ENCODE data around the gene RAD23A. TPM values are rescaled to one million over a fixed set of nuclear protein-coding genes. Genes with fewer than 3 reads are reported as not detected.
"Not testable (repeated sequence)": the region's sequence is repeated elsewhere in the genome, so short reads cannot be mapped to it uniquely, and the experiment has no call there.

Gene RAD23A
- total and polyA plus RNA-seq, 4 donors, result 79.7 to 186 (median 117) TPM

GRCh38 chr19:12974301-12975220 lies 28.9 kb downstream of the RAD23A start:
- no peak overlapping the region for H3K4me3 ChIP-seq
- no peaks in the 10 kb centered on the region for H3K36me3 ChIP-seq (ENCODE audit: control insufficient read depth in 4 of 4, insufficient read depth in 4 of 4, low read length in 4 of 4)
- no peak overlapping the region for H3K27ac ChIP-seq (ENCODE audit: low read depth in 1 of 2, low read length in 1 of 2)
- no peak overlapping the region for H3K9ac ChIP-seq (ENCODE audit: insufficient read depth in 1 of 2, low read length in 2 of 2)
- ATAC-seq (ENCODE audit: insufficient read depth, low FRiP score), result no peak
- no peaks in the 10 kb centered on the region for H3K9me3 ChIP-seq (ENCODE audit: control insufficient read depth in 4 of 4, insufficient read depth in 3 of 4, low read length in 3 of 4)
- no peak for TF ChIP-seq CTCF (IDR thresholded peaks at IDR 0.05; ENCODE audit: control extremely low read depth, extremely low read depth)
- no peak for DNase-seq
- WGBS, 2 donors, result 63 to 70% methylated on average over 18 to 19 of the region's 19 CpGs
- peaks cover 0 to 2% (median 0%) of the 10 kb centered on the region in 5 donors for H3K4me1 ChIP-seq (ENCODE audit: control insufficient read depth in 5 of 5, insufficient read depth in 5 of 5, low read length in 5 of 5)
- H3K27me3 ChIP-seq (ENCODE audit: control insufficient read depth in 3 of 3, insufficient read depth in 3 of 3, low read length in 2 of 3), result no peaks in the 10 kb centered on the region

GRCh38 chr19:12975221-12975741 lies 29.6 kb downstream of the RAD23A start:
- H3K27me3 ChIP-seq (ENCODE audit: control insufficient read depth in 3 of 3, insufficient read depth in 3 of 3, low read length in 2 of 3), result no peaks in the 10 kb centered on the region
- WGBS, 2 donors, result 76 to 77% methylated on average over 17 of the region's 17 CpGs
- DNase-seq, result no peak
- no peak overlapping the region for H3K4me3 ChIP-seq
- no peak for TF ChIP-seq CTCF (IDR thresholded peaks at IDR 0.05; ENCODE audit: control extremely low read depth, extremely low read depth)
- H3K4me1 ChIP-seq (ENCODE audit: control insufficient read depth in 5 of 5, insufficient read depth in 5 of 5, low read length in 5 of 5), result no peaks in the 10 kb centered on the region
- no peaks in the 10 kb centered on the region for H3K9me3 ChIP-seq (ENCODE audit: control insufficient read depth in 4 of 4, insufficient read depth in 3 of 4, low read length in 3 of 4)
- no peak for ATAC-seq (ENCODE audit: insufficient read depth, low FRiP score)
- no peak overlapping the region for H3K27ac ChIP-seq (ENCODE audit: low read depth in 1 of 2, low read length in 1 of 2)
- no peak overlapping the region for H3K9ac ChIP-seq (ENCODE audit: insufficient read depth in 1 of 2, low read length in 2 of 2)
- no peaks in the 10 kb centered on the region for H3K36me3 ChIP-seq (ENCODE audit: control insufficient read depth in 4 of 4, insufficient read depth in 4 of 4, low read length in 4 of 4)

GRCh38 chr19:12976109-12976508 lies 30.4 kb downstream of the RAD23A start:
- H3K4me1 ChIP-seq (ENCODE audit: control insufficient read depth in 5 of 5, insufficient read depth in 5 of 5, low read length in 5 of 5); H3K36me3 ChIP-seq (ENCODE audit: control insufficient read depth in 4 of 4, insufficient read depth in 4 of 4, low read length in 4 of 4); H3K4me3 ChIP-seq; H3K9ac ChIP-seq (ENCODE audit: insufficient read depth in 1 of 2, low read length in 2 of 2); H3K27me3 ChIP-seq (ENCODE audit: control insufficient read depth in 3 of 3, insufficient read depth in 3 of 3, low read length in 2 of 3); H3K27ac ChIP-seq (ENCODE audit: low read depth in 1 of 2, low read length in 1 of 2); ATAC-seq (ENCODE audit: insufficient read depth, low FRiP score); H3K9me3 ChIP-seq (ENCODE audit: control insufficient read depth in 4 of 4, insufficient read depth in 3 of 4, low read length in 3 of 4); DNase-seq: not testable (repeated sequence)
- WGBS, 2 donors, result 82 to 91% methylated on average over 7 of the region's 7 CpGs

GRCh38 chr19:12979974-12980373 lies 34.3 kb downstream of the RAD23A start:
- ATAC-seq (ENCODE audit: insufficient read depth, low FRiP score) (no peak), DNase-seq (no peak)
- no peak overlapping the region for H3K4me3 ChIP-seq
- H3K4me1 ChIP-seq (ENCODE audit: control insufficient read depth in 5 of 5, insufficient read depth in 5 of 5, low read length in 5 of 5), result peaks cover 0 to 8% (median 3%) of the 10 kb centered on the region in 5 donors
- H3K9ac ChIP-seq (ENCODE audit: insufficient read depth in 1 of 2, low read length in 2 of 2), result no peak overlapping the region
- no peak for TF ChIP-seq CTCF (IDR thresholded peaks at IDR 0.05; ENCODE audit: control extremely low read depth, extremely low read depth)
- no peaks in the 10 kb centered on the region for H3K9me3 ChIP-seq (ENCODE audit: control insufficient read depth in 4 of 4, insufficient read depth in 3 of 4, low read length in 3 of 4)
- no peaks in the 10 kb centered on the region for H3K27me3 ChIP-seq (ENCODE audit: control insufficient read depth in 3 of 3, insufficient read depth in 3 of 3, low read length in 2 of 3)
- 91 to 95% methylated on average over 3 of the region's 3 CpGs for WGBS, 2 donors
- no peak overlapping the region for H3K27ac ChIP-seq (ENCODE audit: low read depth in 1 of 2, low read length in 1 of 2)
- no peaks in the 10 kb centered on the region for H3K36me3 ChIP-seq (ENCODE audit: control insufficient read depth in 4 of 4, insufficient read depth in 4 of 4, low read length in 4 of 4)
